WTC11 (cell line): Measurements from ENCODE around the gene AIFM1. TPM values are rescaled to one million over a fixed set of nuclear protein-coding genes. Genes with fewer than 3 reads are reported as not detected.

Experiments
- ATAC-seq: fragments of 200-7000 bp; cut with Tn5 transposase; 2 replicates; pipeline ENCODE4 v1.10.0; 2021; ENCODE audit warnings: mild to moderate bottlenecking, moderate library complexity
- CTCF ChIA-PET: fragments of 300-600 bp; sonication (Branson Sonifier 250); formaldehyde crosslinking; loops from one replicate; lab custom pipeline; 2021; ENCODE audit warnings: antibody characterized with exemption; lab: Charles Lee
- POLR2A ChIA-PET: fragments of 350-600 bp; sonication (Branson Sonifier 250); formaldehyde crosslinking; loops from one replicate; lab custom pipeline; 2021; ENCODE audit warnings: antibody characterized with exemption; lab: Charles Lee
- DNase-seq: peaks from one replicate; pipeline ENCODE4 v3.0.0; 2021; ENCODE audit warnings: low spot score
- H3K27ac Mint-ChIP-seq: 2 replicates; pipeline ENCODE4 v1.8.0; 2021; ENCODE audit warnings: mixed read lengths
- H3K27me3 Mint-ChIP-seq: 2 replicates; pipeline ENCODE4 v1.8.0; 2021; ENCODE audit warnings: low read depth, mild to moderate bottlenecking, moderate library complexity, mixed read lengths
- H3K36me3 Mint-ChIP-seq: 2 replicates; pipeline ENCODE4 v1.8.0; 2021; ENCODE audit warnings: mixed read lengths
- H3K4me1 Mint-ChIP-seq: 2 replicates; pipeline ENCODE4 v1.8.0; 2022; ENCODE audit warnings: mixed read lengths
- H3K4me3 Mint-ChIP-seq: 2 replicates; pipeline ENCODE4 v1.8.0; 2021; ENCODE audit warnings: mild to moderate bottlenecking, moderate library complexity, mixed read lengths
- H3K9me3 Mint-ChIP-seq: 2 replicates; pipeline ENCODE4 v1.8.0; 2021; ENCODE audit warnings: mixed read lengths
- CREM ChIP-seq: sonication (generic); formaldehyde crosslinking; IDR thresholded peaks from 2 replicates; pipeline ENCODE4 v1.8.1; 2022; ENCODE audit warnings: mild to moderate bottlenecking, missing genetic modification reagents, moderate library complexity
- GRHL2 ChIP-seq: fragments of 250-450 bp; sonication (Bioruptor Pico); IDR thresholded peaks from 2 replicates; pipeline ENCODE4 v1.8.0; 2022; ENCODE audit warnings: mild to moderate bottlenecking, moderate library complexity; ENCODE audit not compliant: insufficient replicate concordance, severe bottlenecking
- GTF2I ChIP-seq: fragments of 250-450 bp; sonication (Bioruptor Pico); conservative IDR thresholded peaks from 2 replicates; pipeline ENCODE4 v1.4.0; 2021; ENCODE audit warnings: mild to moderate bottlenecking
- IRF2 ChIP-seq: sonication (generic); formaldehyde crosslinking; IDR thresholded peaks from 2 replicates; pipeline ENCODE4 v1.8.0; 2022; ENCODE audit warnings: low read depth, missing genetic modification reagents, borderline replicate concordance
- JUN ChIP-seq: sonication (generic); formaldehyde crosslinking; IDR thresholded peaks from 2 replicates; pipeline ENCODE4 v1.8.0; 2023; ENCODE audit warnings: mild to moderate bottlenecking, missing genetic modification reagents
- MXD4 ChIP-seq: fragments of 250-450 bp; sonication (Bioruptor Pico); IDR thresholded peaks from 2 replicates; pipeline ENCODE4 v1.8.0; 2021; ENCODE audit warnings: mild to moderate bottlenecking, moderate library complexity, borderline replicate concordance
- MYBL2 ChIP-seq: sonication (generic); formaldehyde crosslinking; IDR thresholded peaks from 2 replicates; pipeline ENCODE4 v1.8.1; 2023; ENCODE audit warnings: mild to moderate bottlenecking, moderate library complexity, missing genetic modification reagents
- RELA ChIP-seq: sonication (generic); formaldehyde crosslinking; IDR thresholded peaks from 2 replicates; pipeline ENCODE4 v1.8.1; 2022; ENCODE audit warnings: missing genetic modification reagents, mild to moderate bottlenecking, borderline replicate concordance
- RORB ChIP-seq: fragments of 250-450 bp; sonication (Bioruptor Pico); IDR thresholded peaks from 2 replicates; pipeline ENCODE4 v1.9.0; 2021; ENCODE audit warnings: mild to moderate bottlenecking
- TP53 ChIP-seq: sonication (generic); formaldehyde crosslinking; IDR thresholded peaks from 2 replicates; pipeline ENCODE4 v1.8.1; 2023; ENCODE audit warnings: mild to moderate bottlenecking, missing genetic modification reagents
- ZNF219 ChIP-seq: sonication (generic); formaldehyde crosslinking; IDR thresholded peaks from 2 replicates; pipeline ENCODE4 v1.8.0; 2023; ENCODE audit warnings: missing genetic modification reagents, mild to moderate bottlenecking, borderline replicate concordance
- ZNF232 ChIP-seq: sonication (generic); formaldehyde crosslinking; IDR thresholded peaks from 2 replicates; pipeline ENCODE4 v1.8.0; 2022; ENCODE audit warnings: mild to moderate bottlenecking, missing genetic modification reagents
- ZNF263 ChIP-seq: sonication (generic); formaldehyde crosslinking; IDR thresholded peaks from 2 replicates; pipeline ENCODE4 v1.8.1; 2022; ENCODE audit warnings: low read depth, mild to moderate bottlenecking, moderate library complexity, missing genetic modification reagents
- ZNF423 ChIP-seq: fragments of 250-450 bp; sonication (Bioruptor Pico); IDR thresholded peaks from 2 replicates; pipeline ENCODE4 v2.1.2; 2022; ENCODE audit warnings: mild to moderate bottlenecking, moderate library complexity
- ZNF671 ChIP-seq: fragments of 250-450 bp; sonication (Bioruptor Pico); IDR thresholded peaks from 2 replicates; pipeline ENCODE4 v1.8.0; 2021; ENCODE audit warnings: mild to moderate bottlenecking
- total RNA-seq: library from RNA; stranded (reverse); gene quantifications from 3 replicates; pipeline ENCODE4 v1.2.3, GENCODE V29; 2021
- TF ChIP-seq, protein P1 (sequence below): sonication (generic); formaldehyde crosslinking; IDR thresholded peaks from 2 replicates; pipeline ENCODE4 v1.8.0; 2023; ENCODE audit warnings: missing genetic modification reagents
- TF ChIP-seq, protein P2 (sequence below): sonication (generic); formaldehyde crosslinking; IDR thresholded peaks from 2 replicates; pipeline ENCODE4 v1.8.0; 2022; ENCODE audit warnings: mild to moderate bottlenecking, missing genetic modification reagents
- TF ChIP-seq, protein P3 (sequence below): sonication (generic); formaldehyde crosslinking; IDR thresholded peaks from 2 replicates; pipeline ENCODE4 v1.8.0; 2022; ENCODE audit warnings: mild to moderate bottlenecking, missing genetic modification reagents
- TF ChIP-seq, protein P4 (sequence below): sonication (generic); formaldehyde crosslinking; IDR thresholded peaks from 2 replicates; pipeline ENCODE4 v1.8.1; 2023; ENCODE audit warnings: mild to moderate bottlenecking, missing genetic modification reagents, moderate library complexity
- TF ChIP-seq, protein P5 (sequence below): sonication (generic); formaldehyde crosslinking; IDR thresholded peaks from 2 replicates; pipeline ENCODE4 v1.8.0; 2023; ENCODE audit warnings: missing genetic modification reagents, mild to moderate bottlenecking, borderline replicate concordance

Gene AIFM1
- total RNA-seq, 1 experiment from 2014 or later, result 53.5 TPM

DNA sequence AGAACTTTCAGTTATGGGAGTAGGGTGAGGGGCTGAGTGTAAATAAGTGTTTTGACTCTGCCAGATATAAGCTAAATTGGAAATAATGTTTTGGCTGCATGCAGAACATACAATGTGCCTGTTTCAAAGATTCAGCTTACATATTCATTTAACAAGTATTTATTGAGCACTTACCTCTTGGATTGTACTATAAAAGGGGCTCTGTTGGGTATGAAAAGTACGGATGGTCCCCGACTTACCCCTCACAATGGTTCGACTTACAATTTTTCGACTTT, 799 bp upstream of the AIFM1 start:
- peak overlapping the region; percentile 97; the same call in 1 of the 2 replicates for H3K27ac Mint-ChIP-seq
- no peaks in the 10 kb centered on the region for H3K36me3 Mint-ChIP-seq
- no peaks in the 10 kb centered on the region for H3K27me3 Mint-ChIP-seq
- peak overlapping the region; percentile 94 for H3K4me3 Mint-ChIP-seq
- H3K9me3 Mint-ChIP-seq, result no peaks in the 10 kb centered on the region
- ATAC-seq (no peak), DNase-seq (no peak)
- H3K4me1 Mint-ChIP-seq, result peaks cover 16% of the 10 kb centered on the region
- CTCF ChIA-PET, result no interaction called here
- POLR2A ChIA-PET, result no interaction called here
- no peak for TF ChIP-seq TP53 (CRISPR knock-in tag)
- TF ChIP-seq IRF2 (CRISPR knock-in tag), result no peak
- TF ChIP-seq, protein P1, sequence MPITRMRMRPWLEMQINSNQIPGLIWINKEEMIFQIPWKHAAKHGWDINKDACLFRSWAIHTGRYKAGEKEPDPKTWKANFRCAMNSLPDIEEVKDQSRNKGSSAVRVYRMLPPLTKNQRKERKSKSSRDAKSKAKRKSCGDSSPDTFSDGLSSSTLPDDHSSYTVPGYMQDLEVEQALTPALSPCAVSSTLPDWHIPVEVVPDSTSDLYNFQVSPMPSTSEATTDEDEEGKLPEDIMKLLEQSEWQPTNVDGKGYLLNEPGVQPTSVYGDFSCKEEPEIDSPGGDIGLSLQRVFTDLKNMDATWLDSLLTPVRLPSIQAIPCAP, result no peak
- TF ChIP-seq GTF2I (CRISPR knock-in tag), result no peak
- TF ChIP-seq ZNF263, result no peak
- TF ChIP-seq CREM (CRISPR knock-in tag), result no peak
- TF ChIP-seq, protein P2, sequence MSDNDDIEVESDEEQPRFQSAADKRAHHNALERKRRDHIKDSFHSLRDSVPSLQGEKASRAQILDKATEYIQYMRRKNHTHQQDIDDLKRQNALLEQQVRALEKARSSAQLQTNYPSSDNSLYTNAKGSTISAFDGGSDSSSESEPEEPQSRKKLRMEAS (CRISPR knock-in tag), result no peak
- no peak for TF ChIP-seq ZNF423 (CRISPR knock-in tag)
- TF ChIP-seq ZNF232 (CRISPR knock-in tag), result no peak
- no peak for TF ChIP-seq JUN (CRISPR knock-in tag)
- no peak for TF ChIP-seq MXD4 (CRISPR knock-in tag)
- no peak for TF ChIP-seq GRHL2

DNA sequence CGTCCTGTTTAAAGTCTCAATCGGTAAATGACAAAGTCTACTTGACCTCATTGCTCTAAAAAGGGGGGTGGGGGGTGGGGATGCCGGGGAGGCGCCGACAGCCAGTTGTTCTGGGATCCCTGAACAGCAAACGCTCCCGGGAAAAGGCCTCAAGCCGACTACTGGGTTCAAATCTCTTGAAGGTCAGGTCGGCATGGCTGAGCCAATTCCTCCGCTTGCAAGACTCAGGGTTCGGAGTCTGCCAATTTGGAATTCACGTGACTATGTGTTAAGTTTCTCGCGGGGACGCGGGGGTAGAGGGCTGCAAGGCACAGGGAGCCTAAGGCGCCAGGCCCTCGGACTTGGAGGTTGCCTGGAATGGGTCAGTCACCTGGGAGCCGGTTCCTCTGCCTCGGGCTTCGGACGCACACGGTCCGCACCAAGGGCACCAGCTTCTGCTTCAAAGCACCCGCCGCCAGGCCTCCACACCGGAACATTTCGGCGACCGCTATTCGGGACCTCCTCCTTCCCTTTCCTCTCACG, 399 bp downstream of the AIFM1 start:
- Mint-ChIP-seq H3K9me3 (no peaks in the 10 kb centered on the region), H3K4me3 (peak overlapping the region; percentile 94), H3K27ac (peak overlapping the region; percentile 97), H3K36me3 (no peaks in the 10 kb centered on the region), H3K27me3 (no peaks in the 10 kb centered on the region), H3K4me1 (peaks cover 12% of the 10 kb centered on the region)
- DNase-seq (no peak), ATAC-seq (peak; percentile 63)
- TF ChIP-seq, protein P3, sequence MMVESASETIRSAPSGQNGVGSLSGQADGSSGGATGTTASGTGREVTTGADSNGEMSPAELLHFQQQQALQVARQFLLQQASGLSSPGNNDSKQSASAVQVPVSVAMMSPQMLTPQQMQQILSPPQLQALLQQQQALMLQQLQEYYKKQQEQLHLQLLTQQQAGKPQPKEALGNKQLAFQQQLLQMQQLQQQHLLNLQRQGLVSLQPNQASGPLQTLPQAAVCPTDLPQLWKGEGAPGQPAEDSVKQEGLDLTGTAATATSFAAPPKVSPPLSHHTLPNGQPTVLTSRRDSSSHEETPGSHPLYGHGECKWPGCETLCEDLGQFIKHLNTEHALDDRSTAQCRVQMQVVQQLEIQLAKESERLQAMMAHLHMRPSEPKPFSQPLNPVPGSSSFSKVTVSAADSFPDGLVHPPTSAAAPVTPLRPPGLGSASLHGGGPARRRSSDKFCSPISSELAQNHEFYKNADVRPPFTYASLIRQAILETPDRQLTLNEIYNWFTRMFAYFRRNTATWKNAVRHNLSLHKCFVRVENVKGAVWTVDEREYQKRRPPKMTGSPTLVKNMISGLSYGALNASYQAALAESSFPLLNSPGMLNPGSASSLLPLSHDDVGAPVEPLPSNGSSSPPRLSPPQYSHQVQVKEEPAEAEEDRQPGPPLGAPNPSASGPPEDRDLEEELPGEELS (CRISPR knock-in tag), result no peak
- TF ChIP-seq, protein P4, sequence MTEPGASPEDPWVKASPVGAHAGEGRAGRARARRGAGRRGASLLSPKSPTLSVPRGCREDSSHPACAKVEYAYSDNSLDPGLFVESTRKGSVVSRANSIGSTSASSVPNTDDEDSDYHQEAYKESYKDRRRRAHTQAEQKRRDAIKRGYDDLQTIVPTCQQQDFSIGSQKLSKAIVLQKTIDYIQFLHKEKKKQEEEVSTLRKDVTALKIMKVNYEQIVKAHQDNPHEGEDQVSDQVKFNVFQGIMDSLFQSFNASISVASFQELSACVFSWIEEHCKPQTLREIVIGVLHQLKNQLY (CRISPR knock-in tag), result no peak
- TF ChIP-seq, protein P5, sequence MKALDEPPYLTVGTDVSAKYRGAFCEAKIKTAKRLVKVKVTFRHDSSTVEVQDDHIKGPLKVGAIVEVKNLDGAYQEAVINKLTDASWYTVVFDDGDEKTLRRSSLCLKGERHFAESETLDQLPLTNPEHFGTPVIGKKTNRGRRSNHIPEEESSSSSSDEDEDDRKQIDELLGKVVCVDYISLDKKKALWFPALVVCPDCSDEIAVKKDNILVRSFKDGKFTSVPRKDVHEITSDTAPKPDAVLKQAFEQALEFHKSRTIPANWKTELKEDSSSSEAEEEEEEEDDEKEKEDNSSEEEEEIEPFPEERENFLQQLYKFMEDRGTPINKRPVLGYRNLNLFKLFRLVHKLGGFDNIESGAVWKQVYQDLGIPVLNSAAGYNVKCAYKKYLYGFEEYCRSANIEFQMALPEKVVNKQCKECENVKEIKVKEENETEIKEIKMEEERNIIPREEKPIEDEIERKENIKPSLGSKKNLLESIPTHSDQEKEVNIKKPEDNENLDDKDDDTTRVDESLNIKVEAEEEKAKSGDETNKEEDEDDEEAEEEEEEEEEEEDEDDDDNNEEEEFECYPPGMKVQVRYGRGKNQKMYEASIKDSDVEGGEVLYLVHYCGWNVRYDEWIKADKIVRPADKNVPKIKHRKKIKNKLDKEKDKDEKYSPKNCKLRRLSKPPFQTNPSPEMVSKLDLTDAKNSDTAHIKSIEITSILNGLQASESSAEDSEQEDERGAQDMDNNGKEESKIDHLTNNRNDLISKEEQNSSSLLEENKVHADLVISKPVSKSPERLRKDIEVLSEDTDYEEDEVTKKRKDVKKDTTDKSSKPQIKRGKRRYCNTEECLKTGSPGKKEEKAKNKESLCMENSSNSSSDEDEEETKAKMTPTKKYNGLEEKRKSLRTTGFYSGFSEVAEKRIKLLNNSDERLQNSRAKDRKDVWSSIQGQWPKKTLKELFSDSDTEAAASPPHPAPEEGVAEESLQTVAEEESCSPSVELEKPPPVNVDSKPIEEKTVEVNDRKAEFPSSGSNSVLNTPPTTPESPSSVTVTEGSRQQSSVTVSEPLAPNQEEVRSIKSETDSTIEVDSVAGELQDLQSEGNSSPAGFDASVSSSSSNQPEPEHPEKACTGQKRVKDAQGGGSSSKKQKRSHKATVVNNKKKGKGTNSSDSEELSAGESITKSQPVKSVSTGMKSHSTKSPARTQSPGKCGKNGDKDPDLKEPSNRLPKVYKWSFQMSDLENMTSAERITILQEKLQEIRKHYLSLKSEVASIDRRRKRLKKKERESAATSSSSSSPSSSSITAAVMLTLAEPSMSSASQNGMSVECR (CRISPR knock-in tag), result peak; percentile 19; the same call in 1 of the 2 replicates
- POLR2A ChIA-PET, result interaction anchor here (0.6 to 1.1 kb wide), 4 partner anchors 15 to 63 kb away, joined by 3 to 8 read pairs (median 5); no protein-coding TSS in a partner anchor
- CTCF ChIA-PET, result interaction anchor here (0.8 kb wide), 1 partner anchor 44 kb away, joined by 5 read pairs; no protein-coding TSS in a partner anchor

DNA sequence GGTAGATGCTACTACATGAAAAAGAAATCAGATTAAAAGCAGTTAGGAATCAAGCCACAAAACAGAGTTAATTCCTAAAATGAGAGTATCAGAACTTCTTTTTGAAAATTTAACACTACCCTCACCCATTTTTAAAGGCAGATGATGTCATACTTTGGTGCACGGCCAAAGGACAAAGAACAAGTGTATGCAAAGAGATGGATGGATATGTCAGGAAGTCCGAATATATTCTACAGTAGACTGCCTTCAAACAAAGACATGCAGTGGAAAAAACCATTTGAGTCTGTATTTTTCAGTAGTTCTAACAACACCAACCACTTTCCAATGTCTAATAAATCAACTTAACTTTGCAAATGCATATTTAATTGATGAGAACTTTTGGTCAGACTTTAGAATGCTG, 2.2 kb downstream of the AIFM1 start:
- H3K27me3 Mint-ChIP-seq, result no peaks in the 10 kb centered on the region
- TF ChIP-seq ZNF219 (CRISPR knock-in tag) (no peak), RELA (no peak), MYBL2 (no peak), RORB (no peak), ZNF671 (no peak)
- TF ChIP-seq, protein P2 (CRISPR knock-in tag), result no peak
- TF ChIP-seq, all 79 proteins: peak for 0
- ATAC-seq (no peak), DNase-seq (no peak)
- no peaks in the 10 kb centered on the region for H3K36me3 Mint-ChIP-seq
- CTCF ChIA-PET, result no interaction called here
- no peaks in the 10 kb centered on the region for H3K9me3 Mint-ChIP-seq
- H3K4me3 Mint-ChIP-seq, result no peak overlapping the region
- H3K4me1 Mint-ChIP-seq, result peaks cover 10% of the 10 kb centered on the region
- no peak overlapping the region for H3K27ac Mint-ChIP-seq
- POLR2A ChIA-PET, result no interaction called here
